Fibroblast of skin of back (primary cell): ENCODE results near the gene PLCB1.

Experiments
- DNase-seq: peaks from one replicate; pipeline ENCODE4 v3.0.0-alpha.2; 2013

PLCB1 gene

DNA sequence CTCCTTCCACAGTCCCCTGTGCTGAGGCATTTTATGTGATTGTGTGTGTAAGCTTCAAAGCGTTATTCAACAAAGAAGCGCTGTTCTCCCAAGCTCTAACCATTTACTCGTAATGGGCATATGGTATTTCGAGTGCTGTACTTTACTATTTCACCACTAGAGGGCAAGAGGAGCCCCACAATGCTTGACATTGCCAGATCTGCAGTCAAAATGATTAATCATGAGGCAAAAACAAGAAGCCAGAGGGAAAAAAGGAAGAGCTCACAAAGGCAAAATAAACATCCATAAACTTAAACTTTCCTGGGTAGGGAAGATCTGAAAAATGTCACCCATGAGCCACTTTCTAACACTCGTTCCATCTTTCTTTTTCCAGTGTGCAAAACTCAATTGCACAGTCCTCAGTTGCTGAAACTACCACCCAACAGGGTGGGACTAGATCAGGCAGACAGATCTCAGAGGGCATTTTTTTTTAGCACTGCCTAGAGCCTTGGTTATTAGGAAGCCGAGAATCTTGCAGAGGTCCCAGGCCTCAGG is 721.8 kb downstream of the PLCB1 start:
- peak; percentile 83 for DNase-seq

DNA sequence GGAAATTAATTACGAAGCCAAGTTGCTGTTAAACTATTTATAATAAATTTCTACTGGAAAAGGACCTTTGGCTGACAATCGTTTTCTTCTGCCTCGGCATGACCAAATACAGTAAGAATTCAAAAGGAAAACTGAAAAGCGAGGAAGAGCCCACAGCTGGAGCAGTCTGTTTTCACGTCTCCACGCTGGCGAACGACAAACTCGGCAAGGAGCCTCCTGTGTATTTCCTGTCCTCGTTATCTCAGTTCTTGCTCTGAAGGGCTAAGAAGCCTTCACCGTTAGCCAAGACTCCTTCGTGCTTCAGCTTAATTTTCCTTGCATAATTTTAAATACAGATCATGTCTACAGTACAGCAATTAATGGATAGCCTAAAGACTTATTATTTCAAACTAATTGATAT is 722.5 kb downstream of the PLCB1 start:
- DNase-seq = peak; percentile 63

DNA sequence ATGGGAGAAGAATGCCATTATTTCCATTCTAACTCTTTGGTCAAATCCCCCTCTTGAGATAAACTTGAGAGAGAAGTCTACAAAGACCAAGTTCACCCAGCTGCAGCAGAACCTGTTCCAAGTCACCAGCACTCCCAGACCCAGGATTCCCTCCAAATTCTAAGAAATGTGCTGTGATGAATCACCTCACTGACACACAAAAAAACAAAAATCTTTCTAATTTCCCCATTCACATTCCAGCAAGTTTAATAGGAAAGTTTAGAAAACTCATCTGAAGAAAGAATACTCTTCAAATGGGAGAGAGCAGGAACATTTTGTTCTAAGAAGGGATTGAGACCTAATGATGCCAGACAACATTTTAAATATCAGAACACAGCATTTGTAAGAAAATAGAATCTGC is 723.2 kb downstream of the PLCB1 start:
- DNase-seq = peak; percentile 67

DNA sequence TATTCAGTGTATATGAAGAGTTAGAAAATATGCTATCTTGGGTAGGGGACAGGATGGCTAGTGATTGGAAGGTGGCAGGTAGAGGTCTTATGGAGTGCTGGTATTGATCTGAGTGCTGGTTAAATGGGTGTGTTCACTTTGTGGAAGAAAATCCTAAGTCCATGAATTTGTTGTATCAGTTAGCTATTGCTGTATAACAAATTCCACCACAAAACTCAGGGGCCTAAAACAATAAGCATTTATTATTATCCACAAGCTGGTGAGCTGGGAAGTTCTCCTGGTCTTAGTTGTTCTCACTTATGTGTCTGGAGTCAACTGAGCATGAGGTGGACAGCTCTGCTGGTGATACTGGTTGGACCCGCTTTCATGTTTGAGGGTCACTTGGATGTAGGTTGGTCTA is 724.6 kb downstream of the PLCB1 start:
- no peak for DNase-seq

DNA sequence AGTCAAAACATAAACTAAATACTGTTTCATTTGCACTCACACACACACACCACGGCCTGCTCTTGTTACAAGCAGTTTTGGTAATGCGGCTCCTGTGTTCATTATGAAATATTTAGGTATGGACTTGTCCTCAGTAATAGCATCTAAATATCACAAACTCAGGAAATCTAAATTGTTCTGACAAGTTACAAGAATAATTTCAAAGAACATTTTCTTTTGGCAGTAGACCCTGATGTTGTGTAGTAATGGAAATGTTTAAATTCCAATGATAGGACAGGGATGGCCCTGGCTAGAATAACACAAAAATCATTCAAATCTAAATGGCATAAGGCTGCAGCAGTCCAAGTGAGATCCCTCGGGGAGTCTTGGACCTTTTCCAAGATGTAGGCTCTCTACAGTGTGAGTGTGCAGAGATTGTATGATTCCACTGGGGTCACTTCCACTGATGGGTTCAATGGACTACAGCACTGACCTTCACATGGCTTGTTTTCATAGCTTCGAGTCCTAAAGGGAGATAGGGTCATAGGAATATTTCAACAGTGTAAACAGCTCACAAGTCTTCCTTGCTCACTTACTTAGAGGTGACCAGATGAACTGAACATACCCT is 726.2 kb downstream of the PLCB1 start:
- DNase-seq = peak; percentile 13

DNA sequence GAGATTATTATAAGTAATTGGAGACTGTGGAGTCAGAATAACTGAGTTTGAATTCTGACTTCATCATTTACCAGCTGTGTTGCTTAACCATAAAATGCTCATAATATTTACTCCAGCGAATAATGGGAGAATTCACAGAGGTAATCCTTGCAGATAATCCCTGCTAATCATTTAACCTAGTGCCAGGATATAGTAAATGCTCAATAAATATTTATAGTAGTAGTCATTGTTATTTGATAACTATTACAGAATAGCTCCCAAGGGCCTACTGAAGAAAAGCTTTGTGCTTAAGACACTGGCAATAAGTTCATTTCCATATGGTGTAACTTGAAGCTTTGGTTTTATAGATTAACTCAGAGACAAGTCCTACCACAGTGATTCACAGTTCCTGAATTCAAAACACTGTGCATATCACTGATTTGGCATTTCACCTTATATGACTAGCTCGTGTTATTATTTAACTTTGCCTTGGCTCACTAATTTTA is 728.0 kb downstream of the PLCB1 start:
- DNase-seq = peak; percentile 95

DNA sequence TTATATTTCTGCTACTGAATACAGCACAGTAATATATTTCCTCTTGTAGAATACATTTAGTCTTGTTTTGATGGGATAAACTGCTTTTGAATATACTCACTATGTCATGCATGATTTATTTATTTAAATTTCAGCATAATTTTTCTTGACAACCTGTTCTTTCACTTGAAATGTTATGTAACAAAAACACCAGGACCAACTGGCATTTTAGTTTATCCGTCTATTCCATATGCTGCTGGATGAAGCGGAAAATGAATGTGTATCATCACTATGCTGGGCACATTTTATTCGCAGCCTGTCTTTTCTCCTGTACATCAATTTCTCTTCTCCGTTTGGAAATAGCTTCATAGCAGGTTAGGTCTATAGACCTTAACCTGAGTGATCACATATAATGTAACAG is 730.0 kb downstream of the PLCB1 start:
- no peak for DNase-seq

DNA sequence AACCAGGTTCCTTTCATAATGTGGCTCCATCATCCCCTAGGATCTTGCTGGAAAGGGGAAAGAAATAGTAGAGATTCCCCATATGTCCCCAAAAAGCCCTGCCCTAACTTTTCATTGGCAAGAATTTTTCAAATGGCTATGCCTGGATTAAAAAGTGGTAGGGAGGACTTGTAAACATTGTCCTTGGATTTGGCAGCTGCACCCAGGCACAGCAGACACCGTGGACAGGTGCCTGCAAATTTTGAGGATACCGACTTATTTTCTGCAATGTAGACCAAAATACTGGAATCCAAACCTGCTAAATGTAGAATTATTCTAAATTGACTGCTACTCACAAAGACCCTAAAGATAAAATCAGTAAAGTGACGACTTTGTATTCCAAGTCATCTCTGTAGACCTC is 733.6 kb downstream of the PLCB1 start:
- no peak for DNase-seq

DNA sequence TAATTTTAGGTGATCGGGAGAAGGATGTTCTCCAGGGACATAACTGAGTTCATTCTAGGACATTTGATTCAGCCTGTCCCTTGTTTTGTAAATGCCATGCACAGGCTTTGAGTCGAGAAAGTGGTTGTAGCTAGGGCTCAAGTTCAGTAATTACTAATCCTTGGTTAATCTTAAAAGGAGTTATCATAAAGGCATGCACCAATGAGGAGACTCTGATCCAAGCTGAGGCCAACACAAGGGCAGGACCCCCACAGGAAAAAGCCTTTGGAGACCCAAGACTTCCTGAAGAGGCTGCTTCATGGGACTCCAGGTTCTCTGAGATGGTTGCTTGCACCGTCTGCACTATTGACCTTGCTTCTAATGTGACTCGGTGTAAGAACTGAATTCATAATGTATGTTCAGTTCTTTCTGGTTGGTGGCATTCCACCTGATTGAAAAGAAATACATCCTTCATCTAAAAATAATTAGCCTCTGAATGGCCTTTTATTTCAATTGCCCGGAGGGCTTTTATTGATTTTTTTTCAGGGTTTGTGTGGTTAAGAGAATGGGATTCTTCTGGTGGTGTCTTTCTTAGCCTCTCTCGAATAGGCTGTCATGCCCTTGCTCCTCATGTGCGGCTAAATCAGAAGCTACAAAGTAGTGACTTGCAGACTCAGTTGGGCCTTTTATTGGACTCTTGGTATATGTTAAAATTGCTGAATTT is 735.1 kb downstream of the PLCB1 start:
- no peak for DNase-seq

DNA sequence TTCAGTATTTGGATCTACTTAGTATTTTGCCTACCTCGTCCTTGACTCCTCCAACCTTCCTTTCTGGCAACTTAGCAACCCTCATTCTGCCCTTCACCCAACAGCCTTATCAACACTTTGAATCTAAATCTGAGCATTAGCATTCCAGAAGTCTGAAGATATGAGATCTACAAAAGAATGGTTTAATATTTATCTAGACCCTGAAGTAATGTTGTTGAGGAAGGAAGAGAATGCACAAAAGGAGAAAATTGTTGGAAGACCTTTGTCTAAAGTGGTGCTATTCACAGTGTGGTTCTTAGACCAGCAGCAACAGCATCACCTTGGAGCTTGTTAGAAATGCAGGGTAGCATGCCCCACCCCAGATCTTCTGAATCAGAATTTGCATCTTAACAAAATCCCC is 738.6 kb downstream of the PLCB1 start:
- no peak for DNase-seq

DNA sequence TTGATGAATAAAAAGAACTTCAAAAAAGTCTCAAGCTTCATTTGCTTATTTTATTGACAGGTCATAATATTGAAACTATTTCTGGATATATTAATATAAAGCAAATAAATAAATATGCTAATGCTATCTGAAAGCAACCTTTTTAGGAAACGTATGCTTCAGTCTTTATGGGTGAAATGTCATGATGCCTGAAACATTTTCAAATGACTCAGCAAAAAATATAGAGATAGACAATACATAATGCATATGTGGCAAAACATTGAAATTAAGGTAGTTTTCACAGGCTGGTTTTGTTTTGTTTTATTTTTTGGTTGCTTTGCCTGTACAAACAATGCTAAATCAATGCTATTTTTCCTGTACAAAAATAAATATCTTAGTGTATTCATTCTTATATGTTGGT is 742.4 kb downstream of the PLCB1 start:
- no peak for DNase-seq

DNA sequence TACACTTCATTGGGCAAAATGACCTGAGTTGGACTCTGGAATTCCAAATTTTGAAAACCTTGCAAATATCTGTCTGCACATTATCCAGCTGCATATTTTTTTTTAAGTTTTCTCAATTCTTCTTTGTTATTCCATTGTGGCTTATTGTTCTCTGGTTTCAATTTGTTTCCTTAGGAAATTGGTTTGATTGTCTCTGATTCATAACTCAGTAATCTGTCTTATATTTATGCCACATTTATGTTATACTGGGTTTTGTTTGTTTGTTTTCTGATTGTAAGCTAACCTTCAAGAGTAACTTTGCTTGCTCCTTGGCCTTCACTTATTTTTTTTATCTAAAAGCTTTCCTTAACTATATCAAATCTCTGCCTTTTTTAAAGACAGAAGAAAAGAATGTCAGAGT is 743.5 kb downstream of the PLCB1 start:
- peak; percentile 18 for DNase-seq

DNA sequence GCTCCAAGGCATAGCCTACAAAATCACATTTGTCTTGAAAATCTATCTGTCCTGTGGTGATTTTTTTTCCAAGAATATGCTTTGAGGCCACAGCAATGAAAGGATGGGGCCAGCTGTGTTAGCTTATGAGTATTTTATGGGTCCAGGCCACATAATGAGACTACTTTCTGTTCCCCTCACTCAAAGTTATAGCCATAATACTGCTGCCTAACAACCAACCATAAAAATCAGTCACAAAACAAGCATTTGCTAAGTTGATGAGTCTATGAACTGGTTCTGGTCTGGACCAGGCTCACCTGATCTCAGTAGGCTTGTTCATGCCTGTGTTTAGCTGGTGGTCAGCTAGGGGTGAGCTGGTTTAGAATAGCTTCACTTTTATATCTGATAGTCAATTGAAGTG is 744.3 kb downstream of the PLCB1 start:
- DNase-seq = no peak

DNA sequence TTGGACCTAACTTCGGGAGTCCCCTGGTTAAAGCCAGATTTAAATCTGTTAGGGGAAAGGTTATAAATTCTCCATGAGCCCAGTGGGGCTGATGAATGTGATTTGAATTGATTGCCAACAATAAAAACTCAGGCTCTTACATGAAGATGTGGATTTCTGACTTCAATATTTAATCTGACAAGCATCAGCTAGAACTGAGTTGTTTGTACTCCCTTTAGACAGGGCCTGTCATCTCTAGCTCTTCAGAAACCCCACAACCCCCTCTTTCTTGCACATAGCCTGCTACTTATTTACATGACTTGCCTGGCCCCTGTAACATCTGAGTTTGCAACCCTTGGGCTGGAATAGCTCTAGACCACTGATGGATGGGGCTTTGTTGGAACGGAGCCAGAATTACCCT is 745.2 kb downstream of the PLCB1 start:
- no peak for DNase-seq

DNA sequence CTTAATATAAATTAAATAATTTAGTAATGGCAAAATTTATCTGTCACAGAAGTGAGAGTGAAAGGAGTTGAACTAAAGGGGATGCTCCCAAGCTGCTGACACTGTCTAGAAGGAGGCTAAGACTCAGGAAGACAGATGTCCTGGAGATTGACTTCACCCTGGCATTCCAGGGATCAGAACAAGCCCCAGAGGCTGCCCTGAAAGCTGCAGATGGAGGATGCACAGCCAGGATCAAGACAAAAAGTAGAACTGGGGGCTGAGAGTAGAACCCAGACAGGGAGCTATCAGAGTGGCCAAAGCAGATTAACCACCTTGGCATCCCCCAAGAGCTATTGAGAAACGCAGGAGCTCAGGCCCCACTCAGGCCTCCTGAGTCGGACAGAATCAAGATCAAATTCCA is 747.6 kb downstream of the PLCB1 start:
- no peak for DNase-seq

DNA sequence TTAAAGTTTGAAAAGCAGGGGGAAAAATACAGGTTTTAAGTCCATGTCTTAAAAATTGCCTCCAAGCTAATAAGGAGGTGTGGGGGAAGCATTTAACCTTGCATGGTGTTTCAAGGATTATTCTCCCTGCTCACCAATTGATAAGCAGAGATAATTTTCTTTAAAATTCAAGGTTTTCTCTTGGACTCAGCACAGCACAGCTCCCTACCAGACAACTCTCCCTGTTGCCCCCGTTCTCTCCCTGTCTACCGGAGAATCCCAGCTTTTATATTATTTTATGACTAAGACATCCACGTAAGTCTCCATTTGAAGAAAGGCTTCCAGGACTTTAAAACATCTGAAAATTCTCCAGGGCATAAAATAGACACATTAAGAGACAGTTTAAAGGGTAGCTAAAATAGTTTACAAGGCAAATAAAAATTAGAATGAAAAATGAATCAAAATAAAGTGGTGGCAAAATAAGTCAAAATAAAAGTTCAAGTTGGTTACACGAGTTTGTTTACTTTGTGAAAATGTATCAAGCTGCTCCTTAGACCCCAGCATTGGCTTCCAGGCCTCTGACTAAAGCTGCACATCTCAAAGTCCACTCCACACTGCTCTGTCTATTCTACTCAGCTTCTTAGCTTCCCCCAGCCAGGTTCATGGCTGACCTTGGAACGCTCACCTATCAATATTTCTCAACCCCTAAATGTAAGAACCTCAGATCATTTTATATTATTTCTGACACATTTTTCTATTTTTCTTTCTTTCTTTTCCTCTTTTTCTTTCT is 748.2 kb downstream of the PLCB1 start:
- DNase-seq = no peak

DNA sequence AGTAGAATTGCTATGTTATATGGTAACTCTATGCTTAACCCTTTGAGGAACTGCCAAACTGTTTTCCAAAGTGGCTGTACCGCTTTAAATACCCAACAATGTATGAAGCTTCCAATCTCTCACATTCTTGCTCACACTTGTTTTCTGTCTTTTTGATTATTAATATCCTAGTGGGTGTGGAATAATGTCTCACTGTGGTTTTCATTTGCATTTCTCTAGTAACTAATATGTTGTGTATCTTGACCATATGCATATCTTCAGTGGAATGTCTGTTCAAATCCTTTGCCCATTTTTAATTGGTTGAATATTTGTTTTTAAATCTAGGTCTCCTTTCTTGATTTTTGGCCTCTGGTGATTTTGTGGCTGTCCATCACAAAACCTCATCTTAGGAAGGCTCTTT is 759.0 kb downstream of the PLCB1 start:
- no peak for DNase-seq

DNA sequence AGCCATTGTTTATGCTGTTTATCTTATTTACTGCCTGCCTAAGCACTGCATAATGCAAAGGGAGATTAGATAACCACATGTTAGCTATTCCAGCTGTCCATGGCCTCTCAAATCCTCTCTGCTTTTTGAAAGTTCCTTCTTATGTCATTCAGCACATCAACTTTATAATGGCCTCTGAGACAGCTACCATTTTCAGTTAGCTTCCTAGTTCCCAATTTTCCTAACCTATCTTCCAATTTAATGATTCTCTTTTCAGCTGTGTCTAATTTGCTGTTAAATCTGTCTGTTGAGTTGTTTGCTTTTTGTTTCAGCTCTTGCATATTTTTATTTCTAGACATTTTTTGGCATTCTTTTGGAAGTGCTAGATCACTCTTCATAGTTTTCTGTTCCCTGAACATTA is 763.4 kb downstream of the PLCB1 start:
- no peak for DNase-seq

DNA sequence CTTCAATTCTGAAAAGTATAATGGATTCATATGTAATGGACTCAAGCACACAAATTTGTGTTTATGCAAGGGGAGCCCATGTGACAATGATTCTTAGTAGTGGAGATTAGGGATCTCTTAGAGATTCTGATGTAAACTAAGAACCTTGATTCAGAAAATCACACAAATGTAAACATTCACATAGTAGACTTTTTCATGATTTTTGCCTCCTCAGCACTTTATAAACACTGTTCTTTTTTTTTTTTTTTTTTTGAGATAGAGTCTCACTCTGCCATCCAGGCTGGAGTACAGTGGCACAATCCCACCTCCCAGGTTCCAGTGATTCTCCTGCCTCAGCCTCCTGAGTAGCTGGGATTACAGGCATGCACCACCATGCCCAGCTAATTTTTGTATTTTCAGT is 766.8 kb downstream of the PLCB1 start:
- no peak for DNase-seq

DNA sequence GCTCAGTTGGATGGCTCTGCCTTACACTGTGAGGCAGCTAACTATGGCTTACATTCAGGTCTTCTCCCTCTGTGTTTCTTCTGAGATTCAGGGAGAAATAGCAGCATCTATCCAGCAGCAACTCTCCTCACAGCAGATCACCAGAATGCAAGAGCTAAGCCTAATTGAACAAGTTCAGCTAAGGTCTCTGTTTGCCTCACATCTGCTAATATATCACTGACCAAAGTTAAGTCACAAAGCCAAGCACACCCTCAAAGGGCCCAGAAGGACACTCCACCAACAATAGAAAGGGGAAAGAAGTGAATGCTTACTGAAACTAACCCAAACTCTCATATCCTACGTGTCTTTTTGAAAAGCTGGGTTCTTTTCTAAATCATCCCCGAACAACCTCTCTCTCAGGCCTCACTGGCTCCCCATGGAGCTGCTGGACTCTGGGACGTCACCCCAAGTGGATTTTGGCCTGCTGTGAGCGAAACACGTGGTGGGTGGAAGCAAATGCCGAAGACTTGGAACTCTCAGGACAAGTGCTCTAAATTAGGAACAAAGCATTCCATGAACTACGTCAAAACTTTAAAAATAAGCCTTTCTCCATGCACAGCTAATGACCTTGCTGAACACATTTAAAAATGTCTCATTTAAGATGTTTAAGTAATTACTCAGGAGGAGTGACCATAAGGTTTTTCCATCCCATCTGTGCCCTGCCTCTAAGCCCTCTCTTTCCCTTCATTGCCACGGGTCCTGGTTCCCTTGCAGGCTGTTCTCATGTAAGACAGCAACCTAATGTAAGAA is 769.4 kb downstream of the PLCB1 start:
- no peak for DNase-seq

DNA sequence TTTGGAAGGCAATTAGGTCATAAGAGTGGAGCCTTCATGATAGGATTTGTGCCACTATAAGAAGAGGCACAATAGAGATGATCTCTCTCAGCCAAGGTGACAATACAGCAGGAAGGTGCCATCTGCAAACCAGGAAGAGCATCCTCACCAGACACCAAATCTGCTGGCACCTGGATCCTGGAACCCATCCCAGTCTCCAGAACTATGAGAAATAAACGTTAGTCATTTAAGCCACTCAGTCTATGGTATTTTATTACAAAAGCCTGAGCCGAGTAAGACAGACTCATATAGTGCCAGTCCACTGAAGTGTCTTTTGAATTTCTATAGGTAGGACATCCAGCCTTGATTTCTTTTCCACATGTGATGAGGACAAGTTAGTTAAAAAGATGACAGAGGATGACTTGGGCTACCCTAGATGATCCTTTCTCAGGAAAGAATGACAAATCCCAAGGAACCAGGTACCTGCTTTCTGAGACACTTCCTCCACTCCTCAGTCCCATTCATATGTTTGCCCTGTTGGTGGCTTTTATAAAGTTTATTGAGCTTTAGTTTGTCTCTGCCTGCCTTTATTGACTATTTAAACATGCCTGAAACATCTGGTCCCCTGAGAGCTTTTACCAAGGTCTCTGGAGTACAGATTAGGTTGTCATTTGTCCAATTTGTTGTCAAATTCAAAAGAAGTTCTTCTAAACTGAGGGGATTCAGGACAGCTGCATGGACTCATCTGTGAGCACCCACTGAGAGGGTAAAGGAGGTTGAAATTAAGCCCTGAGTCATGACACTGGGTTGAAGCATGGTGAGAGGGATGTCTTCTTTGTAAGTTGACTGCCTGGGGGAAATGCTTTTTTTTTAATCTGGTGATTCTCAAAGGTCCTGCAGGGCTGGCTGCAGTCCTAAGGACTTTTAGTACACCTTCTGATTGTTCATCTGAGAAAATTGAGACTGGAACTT is 771.9 kb downstream of the PLCB1 start:
- no peak for DNase-seq

DNA sequence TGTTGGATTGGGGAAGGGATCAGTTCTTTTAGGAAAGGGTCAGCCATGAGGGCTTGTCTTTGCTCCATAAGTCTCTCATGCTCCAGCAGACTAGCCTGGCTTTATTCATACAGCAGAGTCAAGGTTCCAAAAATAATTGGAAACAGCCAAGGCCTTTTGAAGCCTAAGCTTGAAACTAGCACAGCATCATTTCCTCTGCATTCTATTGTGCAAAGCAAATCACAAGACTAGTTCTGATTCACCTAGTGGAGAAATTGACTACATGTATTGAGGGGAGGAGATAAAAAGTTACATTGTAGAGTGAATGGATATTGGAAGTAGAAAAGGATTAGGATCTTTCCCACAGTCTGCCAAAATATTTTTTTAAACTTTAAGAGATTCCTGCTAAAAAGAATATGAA is 777.5 kb downstream of the PLCB1 start:
- DNase-seq = no peak
